ENCODE measurements around the gene PIK3C2B. TPM values are rescaled to one million over a fixed set of nuclear protein-coding genes. Genes with fewer than 3 reads are reported as not detected.

PIK3C2B gene
- total and polyA plus RNA-seq, 2 donors (not counting 1 experiment from before 2014, with no cell fraction given), result 90.3 to 142 TPM

DNA sequence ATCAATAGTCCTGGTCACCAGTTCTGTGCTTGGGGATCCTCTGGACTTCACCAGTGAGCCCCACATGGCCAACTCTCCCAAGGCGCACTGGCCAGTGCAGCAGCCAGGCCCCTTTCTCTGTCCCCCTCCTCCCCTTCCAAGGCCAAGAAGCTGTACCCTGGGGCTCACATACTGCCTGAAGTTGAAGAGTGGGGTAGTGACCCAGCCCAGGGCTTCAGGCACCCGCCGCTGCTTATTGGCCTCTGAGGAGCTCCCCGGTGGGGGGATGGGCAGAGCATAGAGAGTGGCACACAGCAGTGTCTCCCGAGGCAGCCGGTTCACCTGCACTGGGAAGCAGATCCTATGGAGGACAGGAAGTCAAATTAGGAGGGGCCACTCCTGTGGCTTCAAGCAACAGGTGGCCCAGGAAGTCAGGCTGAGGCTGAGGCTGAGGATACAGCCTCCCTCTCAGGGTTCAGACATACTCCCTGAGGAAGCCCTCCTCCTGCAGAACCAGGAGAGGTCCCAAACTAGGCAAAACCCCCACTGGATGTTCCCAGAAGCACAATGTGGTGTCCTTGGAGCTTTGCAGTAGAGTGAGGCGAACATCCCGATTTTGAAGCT is 44.8 kb downstream of the PIK3C2B start:
- Histone ChIP-seq H3K79me2 (ENCODE audit: control insufficient read depth, insufficient read depth, low read length) (peaks cover 73% of the 10 kb centered on the region), H3K9me3 (ENCODE audit: control extremely low read depth in 1 of 3, control insufficient read depth in 2 of 3, insufficient read depth in 1 of 3, low read length in 2 of 3) (no peaks in the 10 kb centered on the region), H2AFZ (ENCODE audit: insufficient read depth, low read depth, low read length, poor library complexity, severe bottlenecking) (no peak overlapping the region), H3K4me2 (replicated peaks; ENCODE audit: low read depth, low read length, poor library complexity, severe bottlenecking) (peak overlapping the region; percentile 69), H3K4me3 (ENCODE audit: control extremely low read depth in 1 of 5, extremely low read depth in 1 of 5, insufficient read depth in 1 of 5, low read depth in 2 of 5, low read length in 4 of 5) (no peak overlapping the region), H3K27me3 (replicated peaks in 1 of 4; ENCODE audit: control extremely low read depth in 1 of 4, control insufficient read depth in 3 of 4, insufficient read depth in 4 of 4, low read length in 3 of 4) (no peaks in the 10 kb centered on the region), H3K27ac (ENCODE audit: low read length in 2 of 2) (peak overlapping the region in 1 of 2 donors; percentile 96), H3K9ac (ENCODE audit: low read length) (no peak overlapping the region), H3K4me1 (ENCODE audit: control insufficient read depth in 2 of 2, insufficient read depth in 2 of 2, low read length in 2 of 2) (peaks cover 88 to 91% of the 10 kb centered on the region in 2 donors), H3K36me3 (replicated peaks in 1 of 2; ENCODE audit: control extremely low read depth in 1 of 2, control insufficient read depth in 1 of 2, extremely low read depth in 1 of 2, insufficient read depth in 2 of 2, low read length in 1 of 2) (peaks cover 3 to 67% of the 10 kb centered on the region in 2 experiments), H4K20me1 (ENCODE audit: control insufficient read depth, insufficient read depth, low read length, poor library complexity, severe bottlenecking) (no peaks in the 10 kb centered on the region)
- H3K27ac Mint-ChIP-seq, result peak overlapping the region; percentile 84
- 98% methylated on average over 7 of the region's 8 CpGs for WGBS (ENCODE audit: insufficient coverage)
- DNase-seq, result no peak
- no peaks in the 10 kb centered on the region for H3K27me3 Mint-ChIP-seq
- TF ChIP-seq EZH2 (IDR thresholded peaks at IDR 0.05; ENCODE audit: borderline replicate concordance, insufficient read depth, low read depth, low read length, poor library complexity, severe bottlenecking), result no peak
- TF ChIP-seq, protein P1, sequence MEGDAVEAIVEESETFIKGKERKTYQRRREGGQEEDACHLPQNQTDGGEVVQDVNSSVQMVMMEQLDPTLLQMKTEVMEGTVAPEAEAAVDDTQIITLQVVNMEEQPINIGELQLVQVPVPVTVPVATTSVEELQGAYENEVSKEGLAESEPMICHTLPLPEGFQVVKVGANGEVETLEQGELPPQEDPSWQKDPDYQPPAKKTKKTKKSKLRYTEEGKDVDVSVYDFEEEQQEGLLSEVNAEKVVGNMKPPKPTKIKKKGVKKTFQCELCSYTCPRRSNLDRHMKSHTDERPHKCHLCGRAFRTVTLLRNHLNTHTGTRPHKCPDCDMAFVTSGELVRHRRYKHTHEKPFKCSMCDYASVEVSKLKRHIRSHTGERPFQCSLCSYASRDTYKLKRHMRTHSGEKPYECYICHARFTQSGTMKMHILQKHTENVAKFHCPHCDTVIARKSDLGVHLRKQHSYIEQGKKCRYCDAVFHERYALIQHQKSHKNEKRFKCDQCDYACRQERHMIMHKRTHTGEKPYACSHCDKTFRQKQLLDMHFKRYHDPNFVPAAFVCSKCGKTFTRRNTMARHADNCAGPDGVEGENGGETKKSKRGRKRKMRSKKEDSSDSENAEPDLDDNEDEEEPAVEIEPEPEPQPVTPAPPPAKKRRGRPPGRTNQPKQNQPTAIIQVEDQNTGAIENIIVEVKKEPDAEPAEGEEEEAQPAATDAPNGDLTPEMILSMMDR (IDR thresholded peaks at IDR 0.05), result no peak
- H3K4me1 Mint-ChIP-seq, result peaks cover 85% of the 10 kb centered on the region
- ChIA-PET POLR2A (interaction anchor here (1.5 to 12.9 kb wide), 2 partner anchors 31 to 46 kb away, joined by 8 to 161 read pairs; partner anchors contain the start of gene PIK3C2B), CTCF (interaction anchor here (0.8 to 43.9 kb wide), 7 partner anchors 10 to 74 kb away, joined by 3 to 1884 read pairs (median 67); partner anchors contain the start of genes MDM4 and PIK3C2B)
- no peak overlapping the region for H3K4me3 Mint-ChIP-seq
- ATAC-seq (ENCODE audit: low read depth), result no peak
- intact Hi-C loops (cut with micrococcal nuclease), result loop anchor here (5.0 kb wide), 2 partner anchors 32 to 358 kb away; no protein-coding TSS in a partner anchor
- no peaks in the 10 kb centered on the region for H3K9me3 Mint-ChIP-seq (ENCODE audit: insufficient read depth)
